HG03060 (cell line): Measurements from ENCODE around the gene TRAPPC10.

ENCODE experiments used
- ATAC-seq: cut with Tn5 transposase; IDR thresholded peaks from one replicate; pipeline ENCODE4 v1.9.1; 2021; ENCODE audit warnings: low read depth, moderate number of reproducible peaks; ENCODE audit not compliant: unreplicated experiment

Gene TRAPPC10

DNA sequence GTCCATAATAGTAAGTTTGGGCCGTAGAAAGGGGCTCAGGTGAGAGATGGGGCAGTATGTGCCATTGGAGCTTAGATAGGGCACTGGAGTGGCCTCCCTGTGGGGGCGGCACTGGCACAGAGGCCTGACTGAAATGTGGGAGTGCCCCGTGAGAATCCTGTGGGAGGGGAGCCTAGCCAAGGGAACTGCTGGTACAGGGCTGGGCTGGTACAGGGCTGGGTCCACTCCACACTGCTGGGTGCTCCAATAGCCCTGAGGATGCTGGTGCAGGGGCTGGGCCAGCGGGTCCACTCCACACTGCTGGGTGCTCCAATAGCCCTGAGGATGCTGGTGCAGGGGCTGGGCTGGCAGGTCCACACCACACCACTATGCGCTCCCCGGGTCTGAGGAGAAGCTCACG, 50.3 kb downstream of the TRAPPC10 start:
- no peak for ATAC-seq

DNA sequence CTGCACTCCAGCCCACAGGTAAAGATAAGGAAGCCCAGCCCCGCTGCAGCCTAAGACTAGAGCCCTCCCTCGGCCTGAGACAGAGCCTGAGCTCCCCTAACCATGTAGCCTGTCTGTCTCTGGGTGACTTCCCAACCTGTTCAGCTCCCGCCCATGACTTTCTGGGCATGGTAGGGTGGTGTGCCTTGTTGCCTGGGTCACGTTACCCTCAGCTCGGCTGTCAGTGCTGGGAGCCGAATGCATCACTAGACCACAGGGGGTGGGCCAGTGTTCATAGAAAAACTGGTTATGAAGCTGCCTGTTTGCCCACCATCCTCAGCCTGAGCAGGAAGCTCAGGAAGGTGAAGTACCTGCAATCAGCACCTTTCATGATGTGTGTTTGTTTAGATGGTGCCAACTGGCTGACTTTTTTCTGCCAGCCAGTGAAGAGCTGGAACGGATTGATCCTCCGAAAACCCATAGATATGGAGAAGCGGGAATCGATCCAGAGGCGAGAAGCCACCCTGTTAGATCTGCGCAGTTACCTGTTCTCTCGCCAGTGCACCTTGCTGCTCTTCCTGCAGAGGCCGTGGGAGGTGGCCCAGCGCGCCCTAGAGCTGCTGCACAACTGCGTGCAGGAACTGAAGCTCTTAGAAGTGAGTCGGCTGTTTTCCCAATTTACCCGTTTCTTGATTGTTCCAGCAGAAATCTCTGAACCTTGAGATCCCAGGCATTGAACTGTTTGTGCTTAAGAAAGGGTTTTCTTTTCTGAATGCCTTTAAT, 51.2 kb downstream of the TRAPPC10 start:
- ATAC-seq = no peak

DNA sequence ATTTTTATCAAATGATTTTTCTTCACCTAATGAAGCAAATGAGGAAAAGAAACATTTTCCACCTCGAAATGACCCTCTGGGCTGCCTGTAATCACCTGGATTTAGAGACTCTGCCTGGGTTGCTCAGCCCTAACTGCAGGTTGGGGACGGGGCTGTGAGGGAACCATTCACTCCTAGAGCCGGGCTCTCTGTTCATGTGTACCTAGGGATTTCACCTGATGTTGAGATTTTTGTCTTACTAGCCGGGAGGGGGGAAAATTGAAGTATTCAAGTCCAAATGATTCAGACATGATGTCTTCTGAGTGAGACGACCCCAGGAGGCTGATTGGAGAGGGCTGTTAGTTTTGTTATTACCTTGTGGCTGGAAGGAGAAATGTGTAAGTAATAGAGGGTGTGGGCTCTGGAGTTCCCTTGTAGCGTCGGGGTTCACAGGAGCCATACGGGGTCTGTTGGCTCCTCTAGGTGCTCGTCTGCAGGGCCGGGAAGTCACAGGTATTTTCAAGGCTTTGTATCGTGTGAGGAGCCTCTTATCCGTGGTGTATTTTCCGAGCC, 52.8 kb downstream of the TRAPPC10 start:
- ATAC-seq = no peak

DNA sequence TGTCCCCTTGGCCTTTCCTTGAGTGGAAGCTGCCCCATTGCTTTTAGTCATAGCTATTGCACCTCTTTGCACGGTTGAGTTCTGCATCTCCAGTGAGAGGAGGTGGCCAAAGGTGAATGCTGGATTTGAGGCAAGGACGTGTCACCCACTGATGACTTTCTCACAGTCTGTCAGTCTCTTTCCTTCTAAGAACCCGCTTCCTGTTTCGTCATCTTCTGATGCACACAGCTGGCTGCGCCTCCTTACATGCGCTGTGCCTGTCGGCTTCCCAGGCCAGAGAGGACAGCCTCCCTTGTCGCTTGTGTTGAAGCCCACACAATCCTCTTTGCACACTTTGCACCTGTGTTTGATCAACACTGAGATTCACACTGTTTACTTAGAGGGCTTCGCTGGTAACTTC, 53.3 kb downstream of the TRAPPC10 start:
- no peak for ATAC-seq

GRCh38 chr21:44066116-44066515, 54.0 kb downstream of the TRAPPC10 start:
- no peak for ATAC-seq

DNA sequence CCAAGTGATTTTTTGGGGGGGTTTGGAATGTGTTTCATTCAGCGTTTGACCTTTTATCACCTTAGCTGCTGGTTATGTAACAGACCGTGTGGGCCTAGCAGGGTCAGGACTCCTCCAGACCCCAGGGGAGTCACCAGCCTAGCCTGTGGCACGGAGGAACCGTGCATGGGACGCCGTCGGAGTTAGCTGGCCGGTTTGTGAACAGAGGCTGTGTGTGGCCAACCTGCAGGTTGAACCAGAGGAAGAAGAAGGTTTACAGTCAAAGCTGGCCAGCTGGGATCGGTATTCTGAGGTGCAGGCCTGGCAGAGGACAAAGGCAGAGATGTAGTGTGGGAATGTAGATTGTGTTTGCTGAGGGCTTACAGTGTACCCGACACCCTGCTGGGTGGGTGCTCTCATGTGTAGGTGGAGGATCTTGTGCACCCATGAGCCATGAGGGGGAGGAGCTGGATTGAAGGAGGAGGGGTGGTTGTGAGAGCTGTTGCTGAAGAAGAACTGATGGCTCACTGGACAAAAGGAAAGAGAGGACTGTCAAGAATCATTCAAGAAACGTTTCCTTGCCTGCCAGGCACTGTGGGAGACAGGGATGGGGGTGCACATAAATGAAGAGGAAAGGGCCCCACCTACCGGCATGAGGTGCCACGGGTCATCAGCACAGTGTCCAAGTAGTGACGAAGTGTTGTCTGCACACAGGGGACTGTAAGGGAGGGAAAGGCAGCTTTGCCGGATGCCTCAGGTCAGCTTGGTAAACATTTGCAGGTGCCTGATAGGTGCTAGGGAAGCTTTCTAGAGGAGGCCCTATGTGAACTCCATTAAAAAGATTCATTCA, 55.1 kb downstream of the TRAPPC10 start:
- ATAC-seq = no peak

DNA sequence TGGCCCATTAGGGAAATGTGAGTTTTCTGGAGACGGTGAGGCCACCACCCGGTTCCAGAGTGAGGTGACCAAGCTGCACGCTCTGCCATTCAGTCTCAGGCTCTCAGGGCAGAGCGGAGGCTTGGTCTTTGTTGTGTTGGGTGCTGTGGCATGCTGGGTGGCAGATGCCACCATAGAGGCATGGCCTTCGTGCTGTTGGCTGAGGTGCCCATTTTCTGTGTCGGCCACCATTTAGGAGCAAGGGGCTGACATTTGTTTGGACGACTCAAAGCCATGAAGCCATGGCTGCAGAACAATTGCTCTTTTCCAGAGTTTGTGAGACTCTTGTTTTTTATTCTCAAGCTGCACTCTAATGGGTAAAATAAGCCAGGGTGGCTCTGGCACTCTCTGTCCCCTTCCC, 58.3 kb downstream of the TRAPPC10 start:
- no peak for ATAC-seq

DNA sequence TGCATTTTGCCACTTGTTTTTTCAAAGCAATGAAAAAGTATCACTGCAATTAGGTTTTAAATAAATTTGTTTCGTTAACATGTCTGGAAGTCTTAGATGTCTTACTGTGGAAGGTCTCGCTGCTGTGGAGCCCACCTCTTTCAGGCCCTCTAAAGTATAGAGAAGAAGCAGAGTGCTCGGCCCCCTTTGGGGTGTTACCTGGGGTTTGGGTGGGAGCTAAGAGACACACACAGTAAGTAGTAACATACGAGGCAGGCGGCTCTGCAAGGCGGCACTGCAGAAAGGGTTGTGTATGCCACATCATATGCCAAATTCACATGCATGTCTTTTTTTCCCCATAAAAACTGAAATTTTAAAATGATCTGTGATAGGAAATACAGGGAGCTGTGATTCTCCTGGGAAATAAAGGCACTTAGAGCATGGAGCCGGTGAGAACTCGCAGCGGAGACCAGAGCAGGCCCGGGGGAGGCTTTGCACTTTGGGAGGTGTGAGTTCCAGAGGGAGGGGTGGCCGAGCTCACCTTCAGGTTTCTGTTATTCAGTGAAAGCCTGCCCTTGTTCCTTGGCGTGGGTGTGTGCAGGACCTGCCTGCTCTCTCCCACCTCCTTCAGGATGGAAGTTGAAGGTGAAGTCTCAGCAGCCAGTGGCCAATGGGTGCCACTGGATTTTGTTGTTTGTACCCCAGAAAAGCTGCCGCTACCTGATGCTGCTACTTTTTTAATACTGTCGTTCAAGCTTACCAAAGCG, 59.4 kb downstream of the TRAPPC10 start:
- ATAC-seq = no peak

DNA sequence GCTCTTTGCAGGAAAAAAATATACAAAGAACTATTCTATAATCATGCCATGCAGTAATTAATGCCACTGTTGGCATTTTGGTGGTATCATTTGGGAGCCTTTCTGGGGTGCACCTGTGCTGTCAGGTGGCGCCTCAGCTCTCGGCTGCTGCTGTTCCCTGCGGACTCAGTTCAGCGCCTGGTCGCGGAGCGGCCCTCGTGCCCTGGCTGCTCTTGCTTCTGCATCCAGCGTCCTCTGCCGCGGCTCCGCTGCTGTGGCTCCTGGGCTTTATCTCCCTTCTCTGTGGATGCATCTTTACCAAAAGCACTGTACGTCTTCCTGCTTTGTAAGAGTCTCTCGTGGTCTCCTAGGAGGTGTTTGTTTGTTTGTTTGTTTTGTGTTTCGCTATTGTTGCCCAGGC, 60.0 kb downstream of the TRAPPC10 start:
- ATAC-seq = no peak

DNA sequence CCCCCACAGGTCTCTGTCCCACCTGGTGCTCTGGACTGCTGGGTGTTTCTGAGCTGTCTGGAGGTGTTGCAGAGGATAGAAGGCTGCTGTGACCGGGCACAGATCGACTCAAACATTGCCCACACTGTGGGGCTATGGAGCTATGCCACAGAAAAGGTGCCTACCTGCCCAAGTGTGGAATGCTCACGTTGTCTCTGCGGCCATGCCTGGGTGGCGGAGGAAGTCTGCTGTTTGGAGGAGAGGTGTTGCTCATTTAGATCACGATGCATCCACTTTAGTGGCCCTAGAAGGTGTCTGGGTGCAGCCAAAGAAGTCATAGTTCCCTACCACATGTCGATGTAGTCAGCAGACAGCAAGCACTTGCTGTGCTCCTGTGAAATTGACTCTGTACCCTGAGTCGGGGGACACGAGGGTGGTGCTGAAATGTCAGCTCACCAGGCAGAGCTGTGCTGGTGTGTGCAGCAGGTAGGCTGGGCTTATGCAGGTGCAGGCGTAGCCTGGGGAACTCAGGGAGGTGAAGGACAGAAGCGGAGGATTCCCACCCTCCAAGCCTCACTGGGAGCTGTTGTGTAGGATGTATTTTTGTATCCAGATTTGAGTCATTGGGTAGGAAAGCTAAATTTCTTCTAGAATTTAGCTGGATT, 62.3 kb downstream of the TRAPPC10 start:
- ATAC-seq = no peak

DNA sequence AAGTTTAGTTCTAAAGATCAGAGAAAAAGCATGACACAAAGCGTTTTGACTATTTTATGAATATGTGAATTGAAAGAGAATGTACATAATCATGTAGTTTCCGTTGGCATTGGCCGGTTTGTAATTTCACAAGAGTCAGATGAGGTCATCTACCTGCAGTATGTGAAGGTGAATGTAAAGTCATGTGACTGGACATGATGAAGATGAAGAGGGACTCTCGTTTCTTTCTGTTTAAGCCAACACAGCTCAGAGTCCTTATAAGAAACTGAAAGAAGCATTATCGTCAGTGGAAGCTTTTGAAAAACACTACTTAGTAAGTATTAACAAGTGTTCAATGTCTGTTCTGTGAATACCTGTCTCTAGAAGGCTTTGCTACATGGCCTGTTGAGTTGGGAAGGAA, 64.2 kb downstream of the TRAPPC10 start:
- ATAC-seq = no peak

- no peak for ATAC-seq
Observed at GRCh38 chr21:44078411-44078981, 66.4 kb downstream of the TRAPPC10 start.

DNA sequence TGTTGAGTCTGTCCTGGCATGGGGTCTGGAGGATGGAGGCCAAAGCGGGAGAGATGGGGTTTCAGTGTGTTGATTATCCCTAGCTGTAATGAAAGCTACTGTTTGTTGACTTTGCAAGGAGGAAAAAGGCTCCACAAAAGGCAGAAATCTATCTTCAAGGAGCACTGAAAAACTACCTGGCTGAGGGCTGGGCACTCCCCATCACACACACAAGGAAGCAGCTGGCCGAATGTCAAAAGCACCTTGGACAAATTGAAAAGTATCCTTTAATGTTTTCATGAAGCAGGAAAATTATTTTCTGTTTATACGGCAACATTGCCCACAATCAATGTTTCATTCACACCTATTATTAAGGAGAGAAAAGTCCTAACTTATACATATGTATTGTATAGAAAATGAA, 67.3 kb downstream of the TRAPPC10 start:
- ATAC-seq = no peak

DNA sequence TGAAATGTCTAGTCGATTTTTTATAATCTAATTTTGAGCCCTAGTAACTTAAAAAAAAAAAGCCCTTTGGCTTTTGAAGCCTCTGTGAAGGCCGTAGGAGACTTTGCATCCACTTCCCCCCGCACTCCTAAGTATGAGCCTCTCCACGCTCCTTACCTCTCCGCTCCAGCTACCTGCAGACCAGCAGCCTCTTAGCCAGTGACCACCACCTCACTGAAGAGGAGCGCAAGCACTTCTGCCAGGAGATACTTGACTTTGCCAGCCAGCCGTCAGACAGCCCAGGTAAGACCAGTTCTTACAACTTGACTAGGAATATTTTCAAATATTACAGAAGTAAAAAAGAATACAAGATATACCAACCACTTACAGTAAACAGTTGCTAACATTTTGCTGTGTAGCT, 67.7 kb downstream of the TRAPPC10 start:
- ATAC-seq = no peak

- no peak for ATAC-seq
Observed at GRCh38 chr21:44082648-44083440, 70.7 kb downstream of the TRAPPC10 start.

DNA sequence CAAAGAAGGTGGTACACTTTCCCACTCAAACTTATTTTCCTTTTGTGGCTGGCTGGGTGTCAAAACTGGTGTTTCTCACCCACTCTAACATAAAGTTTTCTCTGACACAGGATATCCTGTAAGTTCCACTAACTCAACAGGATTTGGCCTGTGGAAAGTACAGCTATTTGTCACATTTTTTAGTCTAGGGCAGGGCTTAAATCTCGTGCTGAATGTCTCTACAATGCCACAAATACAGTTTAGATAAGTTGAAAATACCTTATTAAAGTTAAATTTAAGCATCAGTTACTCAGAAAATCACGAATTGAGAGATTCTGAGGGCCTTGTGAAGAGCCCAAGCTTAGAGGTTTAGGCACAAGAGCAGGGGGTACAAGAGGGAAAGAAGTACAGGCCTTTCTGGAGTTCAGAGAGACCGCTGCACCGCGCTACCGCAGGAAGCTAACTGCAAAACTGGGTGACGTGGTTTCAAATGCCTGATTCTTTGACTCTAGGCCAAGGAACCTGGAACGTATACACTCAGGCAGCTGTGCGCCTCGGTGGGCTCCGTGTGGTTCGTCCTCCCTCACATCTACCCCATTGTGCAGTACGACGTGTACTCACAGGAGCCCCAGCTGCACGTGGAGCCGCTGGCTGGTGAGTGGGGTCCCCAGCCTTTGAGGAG, 71.7 kb downstream of the TRAPPC10 start:
- no peak for ATAC-seq

DNA sequence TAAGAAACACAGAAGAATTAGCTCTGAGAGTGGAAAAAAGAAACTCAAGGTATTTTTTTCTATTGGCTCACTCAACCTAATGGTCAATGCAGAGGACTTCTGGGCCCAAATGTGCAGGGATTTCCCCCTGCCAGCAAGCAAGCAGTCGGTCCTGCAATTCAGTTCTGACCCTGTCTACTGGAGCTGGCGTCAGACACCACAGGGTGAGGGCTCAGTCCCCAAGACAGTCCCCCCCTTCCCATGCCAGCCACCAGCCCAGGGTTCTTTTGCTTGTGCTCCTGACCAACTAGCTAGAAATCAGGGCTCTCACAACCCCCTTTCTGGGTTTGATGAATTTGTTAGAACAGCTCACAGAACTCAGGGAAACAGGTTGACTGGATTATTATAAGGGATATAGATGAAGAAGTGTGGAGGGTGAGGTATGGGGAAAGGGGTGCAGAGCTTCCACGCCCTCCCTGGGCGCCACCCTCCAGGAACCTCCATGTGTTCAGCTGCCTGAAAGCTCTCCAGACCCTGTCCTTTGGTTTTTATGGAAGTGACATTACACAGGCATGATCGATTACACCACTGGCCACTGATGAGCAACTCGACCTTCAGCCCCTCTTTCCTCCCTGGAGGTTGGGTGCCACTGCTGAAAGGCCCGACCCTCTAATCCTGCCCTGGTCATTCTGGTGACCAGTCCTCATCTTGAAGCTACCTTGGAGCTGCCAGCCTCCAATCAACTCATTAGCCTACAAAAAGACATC, 72.6 kb downstream of the TRAPPC10 start:
- no peak for ATAC-seq
